Astrocyte (in vitro differentiated cells and primary cell): ENCODE measurements around the gene IGF1R. TPM values are rescaled to one million over a fixed set of nuclear protein-coding genes. Genes with fewer than 3 reads are reported as not detected.

Source experiments
- DNase-seq: peaks from one replicate; pipeline ENCODE4 v3.0.0-alpha.2; 2010; ENCODE audit warnings: low read depth
- FAIRE-seq: peaks from 2 replicates; lab custom pipeline; 2011; peaks lifted over from hg19 to GRCh38; lab: Jason Lieb, UNC
- H2AFZ ChIP-seq: 2 replicates; pipeline ENCODE4 v1.6.0; 2012; ENCODE audit warnings: low read depth, low read length, inconsistent platforms
- H3K27ac ChIP-seq: 2 replicates; pipeline ENCODE4 v1.5.1; 2011; ENCODE audit warnings: low read depth, low read length, inconsistent platforms
- H3K27me3 ChIP-seq: 2 replicates; pipeline ENCODE4 v1.6.0; 2011; ENCODE audit warnings: low read length, inconsistent platforms; ENCODE audit not compliant: insufficient read depth
- H3K36me3 ChIP-seq: 2 replicates; pipeline ENCODE4 v1.5.1; 2011; ENCODE audit warnings: low read length, inconsistent platforms; ENCODE audit not compliant: insufficient read depth
- H3K4me1 ChIP-seq: 2 replicates; pipeline ENCODE4 v1.5.1; 2011; ENCODE audit warnings: low read length, inconsistent platforms; ENCODE audit not compliant: insufficient read depth
- H3K4me2 ChIP-seq: 2 replicates; pipeline ENCODE4 v1.6.0; 2012; ENCODE audit warnings: low read length, inconsistent platforms
- H3K4me3 ChIP-seq: 2 replicates; pipeline ENCODE4 v1.5.1; 2011; ENCODE audit warnings: low read depth, mild to moderate bottlenecking, low read length, inconsistent platforms; ENCODE audit not compliant: insufficient read depth
- H3K79me2 ChIP-seq: 2 replicates; pipeline ENCODE4 v1.6.0; 2012; ENCODE audit warnings: mild to moderate bottlenecking, low read length, inconsistent platforms; ENCODE audit not compliant: insufficient read depth
- H3K9ac ChIP-seq: 2 replicates; pipeline ENCODE4 v1.6.0; 2012; ENCODE audit warnings: mild to moderate bottlenecking, low read length, inconsistent platforms
- H3K9me3 ChIP-seq: 2 replicates; pipeline ENCODE4 v1.5.1; 2012; ENCODE audit warnings: low read depth, mild to moderate bottlenecking, low read length, inconsistent platforms; ENCODE audit not compliant: insufficient read depth
- H4K20me1 ChIP-seq: 2 replicates; pipeline ENCODE4 v1.6.0; 2012; ENCODE audit warnings: low read length, inconsistent platforms; ENCODE audit not compliant: insufficient read depth
- H3K27ac Mint-ChIP-seq: one replicate; pipeline ENCODE4 v1.8.0; 2021; ENCODE audit warnings: mild to moderate bottlenecking, mixed read lengths; ENCODE audit not compliant: unreplicated experiment
- H3K27me3 Mint-ChIP-seq: one replicate; pipeline ENCODE4 v1.8.0; 2021; ENCODE audit warnings: low read depth, mixed read lengths; ENCODE audit not compliant: unreplicated experiment
- H3K36me3 Mint-ChIP-seq: one replicate; pipeline ENCODE4 v1.8.0; 2021; ENCODE audit warnings: low read depth, mixed read lengths; ENCODE audit not compliant: unreplicated experiment
- H3K4me1 Mint-ChIP-seq: one replicate; pipeline ENCODE4 v1.8.0; 2021; ENCODE audit warnings: low read depth, mixed read lengths; ENCODE audit not compliant: unreplicated experiment
- H3K4me3 Mint-ChIP-seq: one replicate; pipeline ENCODE4 v1.8.0; 2021; ENCODE audit warnings: mild to moderate bottlenecking, moderate library complexity, mixed read lengths; ENCODE audit not compliant: unreplicated experiment
- H3K9me3 Mint-ChIP-seq: one replicate; pipeline ENCODE4 v1.8.0; 2021; ENCODE audit warnings: mild to moderate bottlenecking, mixed read lengths; ENCODE audit not compliant: unreplicated experiment
- CTCF ChIP-seq: IDR thresholded peaks from 2 replicates; pipeline ENCODE4 v1.5.1; 2011; ENCODE audit warnings: low read depth, mild to moderate bottlenecking, inconsistent platforms, low read length, moderate library complexity; ENCODE audit not compliant: insufficient read depth
- EZH2 ChIP-seq: IDR thresholded peaks from 2 replicates; pipeline ENCODE4 v1.6.1; 2012; ENCODE audit warnings: mild to moderate bottlenecking, low read length, inconsistent platforms; ENCODE audit not compliant: insufficient read depth
- total RNA-seq: library from RNA; stranded (reverse); gene quantifications from 2 replicates; pipeline ENCODE4 v1.2.1, GENCODE V29; 2021

IGF1R gene
- total RNA-seq, 1 donor from 2014 or later: 270 TPM

- Mint-ChIP-seq H3K27me3 (no peaks in the 10 kb centered on the region), H3K4me3 (peak overlapping the region; percentile 87), H3K9me3 (peaks cover 1% of the 10 kb centered on the region), H3K36me3 (peaks cover 2% of the 10 kb centered on the region), H3K27ac (no peak overlapping the region), H3K4me1 (peaks cover 15% of the 10 kb centered on the region)
- Histone ChIP-seq H3K4me3 (peak overlapping the region; percentile 80), H3K9ac (peak overlapping the region; percentile 96), H4K20me1 (peaks cover 38% of the 10 kb centered on the region), H3K27me3 (peaks cover 12% of the 10 kb centered on the region), H3K9me3 (no peaks in the 10 kb centered on the region), H3K4me2 (peak overlapping the region; percentile 92), H2AFZ (no peak overlapping the region), H3K79me2 (peaks cover 50% of the 10 kb centered on the region), H3K27ac (peak overlapping the region; percentile 92), H3K36me3 (no peaks in the 10 kb centered on the region), H3K4me1 (peaks cover 11% of the 10 kb centered on the region)
- no peak for TF ChIP-seq EZH2
- DNase-seq (peak; percentile 26), FAIRE-seq (no peak)
These were observed 524 bp downstream of the IGF1R start for GRCh38 chr15:98648654-98649471.

GRCh38 chr15:98649472-98650416 lies 1.4 kb downstream of the IGF1R start:
- H3K79me2 ChIP-seq: peaks cover 59% of the 10 kb centered on the region
- H3K4me3 ChIP-seq: peak overlapping the region; percentile 80
- no peak for FAIRE-seq
- DNase-seq: no peak
- peak overlapping the region; percentile 92 for H3K4me2 ChIP-seq
- peaks cover 5% of the 10 kb centered on the region for H3K27me3 ChIP-seq
- peaks cover 2% of the 10 kb centered on the region for H3K36me3 Mint-ChIP-seq
- peaks cover 23% of the 10 kb centered on the region for H3K4me1 Mint-ChIP-seq
- H3K9ac ChIP-seq: peak overlapping the region; percentile 96
- no peak overlapping the region for H2AFZ ChIP-seq
- peaks cover 1% of the 10 kb centered on the region for H3K9me3 Mint-ChIP-seq
- no peaks in the 10 kb centered on the region for H3K27me3 Mint-ChIP-seq
- H3K4me3 Mint-ChIP-seq: peak overlapping the region; percentile 100
- peaks cover 46% of the 10 kb centered on the region for H4K20me1 ChIP-seq
- no peaks in the 10 kb centered on the region for H3K9me3 ChIP-seq
- H3K36me3 ChIP-seq: no peaks in the 10 kb centered on the region
- peaks cover 14% of the 10 kb centered on the region for H3K4me1 ChIP-seq
- H3K27ac Mint-ChIP-seq: peak overlapping the region; percentile 99
- H3K27ac ChIP-seq: peak overlapping the region; percentile 92
- no peak for TF ChIP-seq CTCF
- TF ChIP-seq EZH2: no peak

DNA sequence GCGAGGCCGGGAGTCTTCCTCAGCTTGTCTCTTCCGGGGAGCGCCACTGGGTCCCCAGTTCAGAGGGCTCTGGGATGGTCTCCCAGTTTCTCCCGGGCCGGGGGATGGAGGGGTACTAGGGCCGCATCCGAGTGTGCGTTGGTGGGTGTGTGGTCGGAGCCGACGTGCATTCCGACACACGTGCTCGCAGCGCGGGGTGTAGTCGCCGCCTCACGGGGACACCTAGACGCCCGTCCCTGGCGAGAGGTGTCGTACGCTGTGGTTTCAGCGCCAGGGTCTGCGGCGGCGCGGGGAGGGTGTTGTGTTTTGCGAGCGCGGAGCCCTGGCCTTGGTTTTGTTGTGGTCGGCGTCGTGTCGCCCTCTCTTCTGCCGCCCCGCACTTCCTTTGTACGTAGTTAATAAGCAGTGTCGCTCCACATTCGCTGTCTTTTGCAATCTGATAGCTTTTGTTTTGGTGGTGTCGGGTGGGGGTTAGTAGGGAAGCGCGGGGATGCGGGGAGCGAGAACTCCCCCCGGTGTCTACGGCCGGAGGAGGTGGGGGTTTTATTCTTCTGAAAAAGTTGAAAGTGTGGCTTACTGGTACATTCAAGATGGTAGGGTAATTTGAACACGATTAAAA lies 2.2 kb downstream of the IGF1R start:
- no peaks in the 10 kb centered on the region for H3K9me3 ChIP-seq
- peak overlapping the region; percentile 43 for H2AFZ ChIP-seq
- Mint-ChIP-seq H3K27me3 (no peaks in the 10 kb centered on the region), H3K27ac (peak overlapping the region; percentile 99), H3K4me1 (peaks cover 29% of the 10 kb centered on the region), H3K36me3 (peaks cover 2% of the 10 kb centered on the region), H3K9me3 (peaks cover 1% of the 10 kb centered on the region), H3K4me3 (peak overlapping the region; percentile 100)
- H3K27ac ChIP-seq: peak overlapping the region; percentile 92
- FAIRE-seq (no peak), DNase-seq (peak; percentile 45)
- peaks cover 2% of the 10 kb centered on the region for H3K27me3 ChIP-seq
- peak overlapping the region; percentile 96 for H3K9ac ChIP-seq
- no peak for TF ChIP-seq CTCF
- no peak for TF ChIP-seq EZH2
- peaks cover 17% of the 10 kb centered on the region for H3K4me1 ChIP-seq
- peak overlapping the region; percentile 80 for H3K4me3 ChIP-seq
- peak overlapping the region; percentile 92 for H3K4me2 ChIP-seq
- H3K36me3 ChIP-seq: no peaks in the 10 kb centered on the region
- H4K20me1 ChIP-seq: peaks cover 53% of the 10 kb centered on the region
- H3K79me2 ChIP-seq: peaks cover 67% of the 10 kb centered on the region
